Stimulated activated CD4-positive, alpha-beta T cell treated with anti-CD3 and anti-CD28 coated beads, Interleukin-12 subunit alpha, Interleukin-12 subunit beta, amount 100 ng/mL, for 24 hours (primary cell): ENCODE results near the gene UPF3A.
"Not testable (repeated sequence)": the region's sequence is repeated elsewhere in the genome, so short reads cannot be mapped to it uniquely, and the experiment has no call there.

Source experiments
- DNase-seq, 2 experiments: peaks; one replicate each; pipeline ENCODE4 v3.0.0-alpha.2; 2020; ENCODE audit warnings: low read depth in 2 of 2

The UPF3A gene

DNA sequence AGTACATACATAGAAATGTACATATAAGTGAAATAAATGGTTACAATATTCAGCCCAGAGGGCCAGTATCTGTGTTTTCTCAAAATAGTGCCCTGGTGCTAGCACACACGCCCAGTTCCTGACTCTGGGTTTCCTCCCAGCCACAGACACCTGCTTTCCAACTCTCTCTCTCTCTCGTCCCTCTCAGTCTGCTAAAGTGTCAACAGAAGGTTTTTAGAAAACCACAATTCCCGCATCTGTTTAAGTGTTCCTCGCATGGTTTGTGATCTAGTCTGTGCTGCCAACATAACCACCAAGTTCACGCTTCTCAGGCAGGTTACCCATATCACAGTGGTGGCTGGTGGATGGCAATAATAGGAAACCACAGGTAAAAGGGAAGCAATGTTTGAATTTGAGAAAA is 17.8 kb upstream of the UPF3A start:
- DNase-seq: no peak

GRCh38 chr13:114264313-114264712 is 17.1 kb upstream of the UPF3A start:
- DNase-seq: not testable (repeated sequence)

DNA sequence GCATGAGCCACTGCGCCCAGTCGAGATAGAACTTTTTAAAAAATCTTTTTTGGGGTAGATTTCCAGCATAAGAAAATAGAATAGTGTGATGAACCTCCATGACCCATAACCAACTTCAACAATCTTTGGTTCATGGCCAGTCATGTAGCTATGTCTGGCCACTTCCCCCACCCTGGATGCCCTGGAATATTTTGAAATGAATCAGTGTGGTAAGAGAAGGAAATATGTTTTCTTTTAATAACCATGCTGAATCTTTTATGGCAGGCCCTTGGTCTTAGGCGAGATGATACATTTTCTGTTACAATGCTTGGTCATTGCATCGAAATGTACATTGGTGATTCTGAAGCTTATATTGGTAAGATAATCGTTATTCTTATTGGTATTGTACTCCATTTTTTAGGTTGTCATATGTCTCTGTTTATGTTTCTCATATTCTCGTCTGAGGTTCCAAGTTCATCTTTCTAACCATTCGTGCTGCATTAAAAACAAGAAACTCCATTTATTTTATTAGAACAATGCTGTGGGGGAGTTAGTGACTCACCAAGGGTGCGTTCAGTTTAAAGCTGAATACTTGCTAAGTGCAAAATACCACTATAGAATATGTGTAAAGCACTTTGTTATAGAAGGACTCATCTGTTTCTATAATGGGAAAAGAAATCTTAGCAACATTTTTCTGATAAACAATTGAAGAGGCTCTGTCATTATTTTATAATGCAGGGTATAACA is 16.4 kb upstream of the UPF3A start:
- DNase-seq: no peak

GRCh38 chr13:114266241-114266640 is 15.2 kb upstream of the UPF3A start:
- DNase-seq: no peak

- no peak for DNase-seq
Observed at GRCh38 chr13:114268344-114269280, 12.8 kb upstream of the UPF3A start.

DNA sequence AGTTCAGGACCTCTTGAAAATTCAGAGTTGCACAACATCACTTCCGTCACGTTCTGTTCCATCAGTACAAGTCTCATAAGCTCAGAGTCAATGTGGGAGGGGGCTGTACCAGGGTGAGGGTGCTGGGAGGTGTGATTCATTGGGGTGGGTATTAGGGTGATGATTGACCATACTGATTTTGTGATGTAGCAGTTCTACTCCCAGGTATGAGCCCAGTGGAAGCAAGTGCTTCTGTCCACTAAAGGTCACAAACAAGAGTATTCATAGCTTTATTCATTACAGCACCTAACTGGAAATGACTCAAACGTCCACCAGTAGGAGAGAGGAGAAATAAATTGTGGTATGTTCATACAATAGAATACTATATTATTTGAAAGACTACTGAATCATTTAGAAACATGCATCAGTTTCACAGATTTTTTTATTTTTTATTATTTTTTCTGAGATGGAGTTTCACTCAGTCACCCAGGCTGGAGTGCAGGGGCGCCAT is 12.1 kb upstream of the UPF3A start:
- no peak for DNase-seq

GRCh38 chr13:114272977-114273376 is 8.4 kb upstream of the UPF3A start:
- DNase-seq: no peak

DNA sequence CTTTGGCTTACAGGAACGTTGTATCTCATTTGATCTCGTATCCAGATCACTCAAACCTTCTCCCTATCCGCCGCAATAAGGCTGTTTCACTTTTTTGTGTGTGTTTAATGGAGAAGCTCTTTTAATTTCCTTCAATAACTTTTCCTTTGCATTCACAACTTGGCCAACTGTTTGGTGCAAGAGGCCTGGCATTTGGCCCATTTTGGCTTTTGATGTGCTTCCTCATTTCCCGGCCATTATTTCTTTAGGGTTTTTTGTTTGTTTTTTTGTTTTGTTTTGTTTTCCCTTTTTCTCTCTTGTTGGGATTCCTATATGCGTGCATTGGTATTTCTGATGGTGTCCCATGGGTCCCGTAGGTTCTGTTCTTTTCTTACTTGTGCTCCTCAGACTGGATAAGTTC is 6.1 kb upstream of the UPF3A start:
- no peak for DNase-seq

DNA sequence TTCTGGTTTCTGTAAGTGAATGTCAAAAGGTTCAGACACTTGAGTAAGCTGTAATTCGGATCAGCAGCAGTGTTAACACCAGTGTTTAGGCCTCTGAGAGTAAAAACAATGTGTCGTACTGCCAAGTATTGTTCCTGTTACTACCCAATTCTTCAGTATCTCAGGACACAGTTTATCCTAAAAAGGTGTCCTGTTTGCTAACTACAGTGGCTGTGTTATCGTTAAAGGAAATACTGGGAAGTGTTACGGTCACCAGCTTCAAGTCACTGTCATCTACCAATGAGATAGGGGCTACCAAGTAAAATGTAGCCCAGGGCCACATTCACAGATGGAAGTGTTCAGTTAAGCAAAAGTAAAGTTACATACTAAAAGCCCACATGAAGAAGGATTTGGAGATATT is 2.3 kb upstream of the UPF3A start:
- no peak for DNase-seq

- DNase-seq: no peak
Observed at GRCh38 chr13:114279758-114280355, 1.5 kb upstream of the UPF3A start.

GRCh38 chr13:114282041-114282670 is 755 bp downstream of the UPF3A start:
- peak in 1 of 2 experiments; percentile 3 for DNase-seq

DNA sequence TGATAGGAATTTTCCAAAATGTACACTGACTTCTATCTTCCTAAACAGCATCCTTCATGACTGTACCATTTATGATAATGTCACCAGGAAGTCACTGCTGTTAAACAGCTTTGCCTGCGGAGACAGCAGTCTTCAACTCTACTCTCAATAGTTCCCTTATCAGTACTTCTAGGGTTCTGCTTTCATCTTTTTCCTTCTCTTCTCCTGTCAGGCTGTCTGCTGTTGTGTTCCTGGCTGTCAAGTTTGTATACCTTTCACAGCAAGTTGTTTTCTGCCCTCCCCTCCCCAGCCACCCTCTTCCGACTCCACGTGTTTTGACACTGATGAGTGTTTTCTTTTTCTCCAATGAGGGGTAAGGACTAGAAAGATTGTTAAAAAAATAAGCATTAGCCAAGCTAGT is 2.2 kb downstream of the UPF3A start:
- DNase-seq: no peak

DNA sequence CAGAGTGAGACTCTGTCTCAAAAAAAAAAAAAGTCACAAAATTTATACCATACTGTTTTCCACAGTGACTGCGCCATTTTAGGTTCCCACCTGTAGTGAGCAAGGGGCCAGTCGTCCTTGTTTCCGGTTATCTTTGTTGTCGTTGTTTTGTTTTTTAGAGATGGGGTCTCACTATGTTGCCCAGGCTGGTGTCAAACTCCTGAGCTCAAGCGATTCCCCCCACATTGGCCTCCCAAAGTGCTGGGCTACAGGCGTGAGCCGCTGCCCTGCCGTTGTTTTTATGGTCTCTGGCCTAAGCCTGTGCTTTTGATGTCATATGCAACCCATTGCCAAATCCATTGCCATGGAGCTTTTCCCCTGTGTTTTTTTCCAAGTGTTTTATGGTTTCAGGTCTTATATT is 3.3 kb downstream of the UPF3A start:
- no peak for DNase-seq

- DNase-seq: no peak
Observed at GRCh38 chr13:114285166-114285808, 3.9 kb downstream of the UPF3A start.

GRCh38 chr13:114286808-114287207 is 5.4 kb downstream of the UPF3A start:
- DNase-seq: no peak

DNA sequence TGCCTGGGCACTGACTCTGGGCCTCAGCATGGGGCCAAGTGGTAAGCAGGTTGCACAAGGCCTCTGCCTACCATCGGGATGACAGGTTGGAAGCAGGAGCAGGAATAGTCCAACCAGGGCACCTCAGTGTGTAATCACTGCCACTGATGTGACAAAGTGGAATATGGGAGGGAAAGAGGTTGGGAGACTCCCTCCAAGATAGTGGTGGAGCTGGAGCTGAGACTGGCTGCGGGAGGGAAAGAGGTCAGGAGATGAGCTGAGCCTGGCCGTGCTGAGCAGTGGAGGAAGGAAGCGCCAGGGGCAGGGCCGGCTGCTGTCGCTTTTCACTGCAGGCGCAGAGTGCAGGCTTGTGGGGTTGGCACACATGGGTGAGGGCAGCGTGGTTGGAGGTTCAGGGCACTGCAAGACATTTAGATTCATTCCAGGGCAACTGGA is 6.8 kb downstream of the UPF3A start:
- no peak for DNase-seq

- no peak for DNase-seq
Observed at GRCh38 chr13:114296448-114296847, 15.0 kb downstream of the UPF3A start.

- DNase-seq: no peak
Observed at GRCh38 chr13:114296902-114297301, 15.5 kb downstream of the UPF3A start.

- DNase-seq: no peak
Observed at GRCh38 chr13:114298866-114299265, 17.5 kb downstream of the UPF3A start.

DNA sequence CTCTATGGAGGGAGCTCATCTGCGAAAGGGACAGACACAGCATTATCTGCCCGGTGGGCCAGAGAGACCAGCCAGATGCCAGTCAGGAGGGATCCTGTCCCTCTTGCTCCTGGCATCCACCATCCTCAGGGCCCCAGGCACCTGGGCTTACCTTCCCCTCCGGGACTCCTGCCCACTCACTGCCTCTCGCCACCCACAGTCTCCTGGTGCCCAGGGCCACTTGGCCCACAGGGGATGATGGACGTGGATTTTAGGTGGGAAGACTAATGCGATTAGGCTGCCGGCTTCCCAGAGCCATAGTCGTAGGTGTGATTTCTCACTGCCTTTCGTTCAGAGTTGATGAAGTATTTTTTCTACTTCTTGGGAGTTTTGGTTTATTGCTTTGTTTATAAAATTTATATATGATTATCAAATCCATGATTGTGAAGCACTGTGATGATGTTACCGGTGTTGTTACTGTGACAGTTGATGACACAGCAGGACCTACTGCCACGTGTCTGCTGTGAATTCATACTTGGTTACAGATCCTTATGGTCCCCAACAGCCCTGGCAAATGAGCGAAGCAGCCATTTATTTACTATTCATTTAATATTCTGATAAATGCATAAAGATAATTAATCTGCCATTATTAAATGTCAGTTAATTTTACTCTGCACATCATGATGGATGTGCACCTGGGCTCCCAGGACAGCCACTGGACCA is 18.4 kb downstream of the UPF3A start:
- DNase-seq: no peak
